ENCODE measurements around the gene TCERG1L.

The TCERG1L gene

GRCh38 chr10:131203456-131204357 lies 107.8 kb downstream of the TCERG1L start:
- no peak for DNase-seq

GRCh38 chr10:131202990-131203389 lies 108.5 kb downstream of the TCERG1L start:
- no peak for DNase-seq

GRCh38 chr10:131201741-131202515 lies 109.6 kb downstream of the TCERG1L start:
- DNase-seq: no peak

GRCh38 chr10:131200856-131201470 lies 110.6 kb downstream of the TCERG1L start:
- DNase-seq: no peak

- DNase-seq: no peak
Measured at GRCh38 chr10:131199646-131200045, 111.9 kb downstream of the TCERG1L start.

GRCh38 chr10:131198843-131199242 lies 112.7 kb downstream of the TCERG1L start:
- no peak for DNase-seq

GRCh38 chr10:131198401-131198800 lies 113.1 kb downstream of the TCERG1L start:
- DNase-seq: no peak

GRCh38 chr10:131196176-131196885 lies 115.2 kb downstream of the TCERG1L start:
- no peak for DNase-seq

GRCh38 chr10:131195558-131196159 lies 115.9 kb downstream of the TCERG1L start:
- DNase-seq: no peak

GRCh38 chr10:131195116-131195515 lies 116.4 kb downstream of the TCERG1L start:
- no peak for DNase-seq

GRCh38 chr10:131193923-131194322 lies 117.6 kb downstream of the TCERG1L start:
- no peak for DNase-seq

GRCh38 chr10:131188494-131188893 lies 123.0 kb downstream of the TCERG1L start:
- no peak for DNase-seq

- DNase-seq: no peak
Measured at GRCh38 chr10:131187926-131188325, 123.6 kb downstream of the TCERG1L start.

- no peak for DNase-seq
Measured at GRCh38 chr10:131187274-131187673, 124.2 kb downstream of the TCERG1L start.

- no peak for DNase-seq
Measured at GRCh38 chr10:131186547-131187253, 124.8 kb downstream of the TCERG1L start.

- DNase-seq: no peak
Measured at GRCh38 chr10:131184503-131184902, 127.0 kb downstream of the TCERG1L start.

GRCh38 chr10:131183546-131184045 lies 127.9 kb downstream of the TCERG1L start:
- no peak for DNase-seq

- DNase-seq: no peak
Measured at GRCh38 chr10:131181456-131181855, 130.1 kb downstream of the TCERG1L start.

GRCh38 chr10:131180740-131181415 lies 130.6 kb downstream of the TCERG1L start:
- no peak for DNase-seq

- DNase-seq: no peak
Measured at GRCh38 chr10:131180086-131180485, 131.4 kb downstream of the TCERG1L start.

- DNase-seq: no peak
Measured at GRCh38 chr10:131179361-131179760, 132.2 kb downstream of the TCERG1L start.
